RWPE2 (cell line): Measurements from ENCODE around the gene FLOT2.

Source experiments
- ATAC-seq: fragments of 200-7000 bp; cut with Tn5 transposase; 3 replicates; pipeline ENCODE4 v1.9.1; 2021; ENCODE audit warnings: low read depth
- DNase-seq: peaks from one replicate; pipeline ENCODE4 v3.0.0-alpha.2; 2020; ENCODE audit warnings: low spot score
- H3K27ac ChIP-seq: fragments of 450-650 bp; 2 replicates; pipeline ENCODE4 v1.5.1; 2017; ENCODE audit warnings: mild to moderate bottlenecking; ENCODE audit not compliant: poor library complexity, severe bottlenecking
- H3K27me3 ChIP-seq: fragments of 250-450 bp; sonication (Bioruptor Pico); 2 replicates; pipeline ENCODE4 v1.5.1; 2021; ENCODE audit warnings: mild to moderate bottlenecking, moderate library complexity; ENCODE audit not compliant: insufficient read depth, poor library complexity, severe bottlenecking
- H3K36me3 ChIP-seq: fragments of 250-450 bp; sonication (Bioruptor Pico); 2 replicates; pipeline ENCODE4 v1.5.1; 2020; ENCODE audit warnings: low read depth, mild to moderate bottlenecking, moderate library complexity
- H3K4me1 ChIP-seq: fragments of 250-450 bp; sonication (Bioruptor Pico); 2 replicates; pipeline ENCODE4 v1.5.1; 2021; ENCODE audit warnings: mild to moderate bottlenecking, moderate library complexity; ENCODE audit not compliant: insufficient read depth, poor library complexity, severe bottlenecking
- H3K4me3 ChIP-seq: fragments of 250-450 bp; sonication (Bioruptor Pico); 2 replicates; pipeline ENCODE4 v1.5.1; 2021; ENCODE audit warnings: mild to moderate bottlenecking, moderate library complexity; ENCODE audit not compliant: severe bottlenecking
- H3K9me3 ChIP-seq: fragments of 250-450 bp; sonication (Bioruptor Pico); 2 replicates; pipeline ENCODE4 v1.5.1; 2021; ENCODE audit warnings: mild to moderate bottlenecking, moderate library complexity; ENCODE audit not compliant: severe bottlenecking
- TF ChIP-seq, protein P1 (sequence below): fragments of 450-650 bp; IDR thresholded peaks from one replicate; pipeline ENCODE4 v1.5.1; 2017; ENCODE audit warnings: mild to moderate bottlenecking, moderate library complexity; ENCODE audit not compliant: poor library complexity, severe bottlenecking

The FLOT2 gene

DNA sequence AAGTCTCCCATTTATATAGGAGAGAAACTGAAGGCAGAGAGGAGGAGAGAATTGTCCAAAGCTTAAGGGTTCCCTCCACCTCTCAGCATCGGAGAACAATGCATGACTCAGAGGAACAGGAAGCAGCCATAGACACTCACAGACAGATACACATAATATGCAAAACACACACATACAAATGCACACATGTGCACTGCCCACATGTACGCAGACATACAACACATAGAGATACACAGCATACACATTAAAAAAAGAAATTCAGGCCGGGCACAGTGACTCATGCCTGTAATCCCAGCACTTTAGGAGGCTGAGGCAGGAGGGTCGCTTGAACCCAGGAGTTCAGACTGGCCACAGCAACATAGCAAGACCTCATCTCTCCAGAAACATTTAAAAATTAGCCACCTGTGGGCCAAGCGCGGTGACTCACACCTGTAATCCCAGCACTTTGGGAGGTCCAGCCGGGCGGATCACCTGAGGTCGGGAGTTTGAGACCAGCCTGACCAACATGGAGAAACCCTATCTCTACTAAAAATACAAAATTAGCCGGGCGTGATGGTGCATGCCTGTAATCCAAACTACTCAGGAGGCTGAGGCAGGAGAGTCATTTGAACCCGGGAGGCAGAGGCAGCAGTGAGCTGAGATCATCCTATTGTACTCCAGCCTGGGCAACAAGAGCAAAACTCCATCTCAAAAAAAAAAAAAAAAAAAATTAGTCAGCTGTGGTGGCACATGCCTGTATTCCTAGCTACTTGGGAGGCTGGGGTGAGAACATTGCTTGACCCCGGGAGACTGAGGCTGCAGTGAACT lies 31.4 kb downstream of the FLOT2 start:
- Histone ChIP-seq H3K36me3 (no peaks in the 10 kb centered on the region), H3K27ac (no peak overlapping the region), H3K27me3 (no peaks in the 10 kb centered on the region), H3K9me3 (no peaks in the 10 kb centered on the region), H3K4me3 (no peak overlapping the region), H3K4me1 (no peaks in the 10 kb centered on the region)
- DNase-seq = no peak
- TF ChIP-seq, protein P1, sequence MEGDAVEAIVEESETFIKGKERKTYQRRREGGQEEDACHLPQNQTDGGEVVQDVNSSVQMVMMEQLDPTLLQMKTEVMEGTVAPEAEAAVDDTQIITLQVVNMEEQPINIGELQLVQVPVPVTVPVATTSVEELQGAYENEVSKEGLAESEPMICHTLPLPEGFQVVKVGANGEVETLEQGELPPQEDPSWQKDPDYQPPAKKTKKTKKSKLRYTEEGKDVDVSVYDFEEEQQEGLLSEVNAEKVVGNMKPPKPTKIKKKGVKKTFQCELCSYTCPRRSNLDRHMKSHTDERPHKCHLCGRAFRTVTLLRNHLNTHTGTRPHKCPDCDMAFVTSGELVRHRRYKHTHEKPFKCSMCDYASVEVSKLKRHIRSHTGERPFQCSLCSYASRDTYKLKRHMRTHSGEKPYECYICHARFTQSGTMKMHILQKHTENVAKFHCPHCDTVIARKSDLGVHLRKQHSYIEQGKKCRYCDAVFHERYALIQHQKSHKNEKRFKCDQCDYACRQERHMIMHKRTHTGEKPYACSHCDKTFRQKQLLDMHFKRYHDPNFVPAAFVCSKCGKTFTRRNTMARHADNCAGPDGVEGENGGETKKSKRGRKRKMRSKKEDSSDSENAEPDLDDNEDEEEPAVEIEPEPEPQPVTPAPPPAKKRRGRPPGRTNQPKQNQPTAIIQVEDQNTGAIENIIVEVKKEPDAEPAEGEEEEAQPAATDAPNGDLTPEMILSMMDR = no peak
- ATAC-seq = peak; percentile 55; the same call in 2 of the 3 replicates

DNA sequence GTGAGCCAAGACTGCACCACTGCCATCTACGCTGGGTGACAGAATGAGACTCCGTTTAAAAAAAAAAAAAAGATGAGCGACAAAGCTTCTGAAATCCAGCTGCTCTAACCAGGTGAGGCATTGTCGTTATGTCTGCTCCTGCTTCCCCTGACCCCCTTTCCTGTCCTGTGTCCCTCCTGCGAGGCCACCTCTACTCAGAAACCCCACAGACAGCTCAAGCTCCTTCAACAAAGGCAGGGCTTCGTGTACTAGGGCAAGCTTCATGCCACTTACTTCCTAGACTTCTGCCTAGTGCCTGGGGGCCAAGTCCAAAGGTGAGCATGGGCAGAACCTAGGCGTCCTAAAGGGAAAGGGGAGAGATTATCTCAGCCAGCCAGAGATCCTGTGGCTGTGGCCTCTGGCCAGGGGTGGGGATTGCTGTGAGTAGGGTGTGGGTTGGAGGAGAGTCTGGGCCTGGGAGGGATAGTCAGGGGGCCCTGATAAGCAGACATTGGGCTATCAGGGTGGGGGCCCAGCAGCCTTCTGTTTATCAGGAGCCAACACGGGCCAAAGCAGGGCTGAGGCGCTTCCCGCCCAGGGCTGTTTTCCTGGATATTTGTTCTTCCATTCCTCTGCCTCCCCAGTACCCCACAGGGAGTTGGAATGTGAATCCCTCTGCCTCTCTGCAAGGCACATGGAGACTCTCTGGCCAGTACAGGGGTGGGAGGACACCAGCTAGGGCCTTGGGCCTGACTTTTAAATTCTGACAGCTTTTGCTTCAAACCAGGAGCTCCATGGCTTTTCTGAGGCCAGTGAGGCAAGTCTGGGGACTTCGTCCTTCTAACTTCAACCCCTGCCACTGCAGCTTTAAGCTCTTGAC lies 32.3 kb downstream of the FLOT2 start:
- Histone ChIP-seq H3K9me3 (no peaks in the 10 kb centered on the region), H3K4me3 (no peak overlapping the region), H3K27me3 (no peaks in the 10 kb centered on the region), H3K36me3 (peaks cover 6% of the 10 kb centered on the region), H3K27ac (no peak overlapping the region), H3K4me1 (no peaks in the 10 kb centered on the region)
- ATAC-seq = no peak
- DNase-seq = no peak
- TF ChIP-seq, protein P1 = no peak

- DNase-seq (no peak), ATAC-seq (no peak)
- Histone ChIP-seq H3K4me3 (no peak overlapping the region), H3K27me3 (no peaks in the 10 kb centered on the region), H3K27ac (no peak overlapping the region), H3K4me1 (no peaks in the 10 kb centered on the region), H3K36me3 (peaks cover 11% of the 10 kb centered on the region), H3K9me3 (no peaks in the 10 kb centered on the region)
- TF ChIP-seq, protein P1 = no peak
These were observed 33.6 kb downstream of the FLOT2 start for GRCh38 chr17:28863953-28864352.

- DNase-seq = no peak
- no peaks in the 10 kb centered on the region for H3K27me3 ChIP-seq
- no peak overlapping the region for H3K27ac ChIP-seq
- H3K4me3 ChIP-seq = no peak overlapping the region
- no peaks in the 10 kb centered on the region for H3K4me1 ChIP-seq
- ATAC-seq = no peak
- H3K36me3 ChIP-seq = peaks cover 25% of the 10 kb centered on the region
- no peaks in the 10 kb centered on the region for H3K9me3 ChIP-seq
- TF ChIP-seq, protein P1 = no peak
These were observed 35.0 kb downstream of the FLOT2 start for GRCh38 chr17:28862561-28862960.
